ENCODE data around the gene KLC3.

The KLC3 gene

DNA sequence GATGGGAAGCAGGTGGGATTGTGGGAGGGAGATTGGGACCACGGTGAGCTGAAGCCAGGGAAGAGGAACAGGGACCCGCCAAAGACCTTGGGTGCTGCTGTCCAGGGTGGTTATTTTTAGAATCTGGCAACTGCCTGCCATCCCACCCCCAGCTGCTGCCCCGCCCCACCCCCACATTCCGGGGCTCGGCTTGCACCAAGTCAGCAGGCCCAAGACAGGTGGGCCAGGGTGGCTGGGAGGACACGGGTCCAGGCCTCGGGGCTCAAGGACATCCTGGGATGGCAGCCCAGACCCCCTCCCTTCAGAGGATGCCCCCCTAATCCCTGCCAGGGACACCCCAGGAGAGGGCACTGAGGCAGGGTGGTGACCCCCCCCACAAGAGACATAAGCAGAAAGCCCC, 18.7 kb upstream of the KLC3 start:
- H3F3A ChIP-seq (ENCODE audit: insufficient read depth, low read length), result no peaks in the 10 kb centered on the region
- no peaks in the 10 kb centered on the region for H3K79me2 ChIP-seq (ENCODE audit: insufficient read depth, low read length)
- H3K9me3 ChIP-seq (ENCODE audit: low read length), result no peaks in the 10 kb centered on the region
- no peak overlapping the region for H2AFZ ChIP-seq (ENCODE audit: low read length)
- no peak overlapping the region for H3K4me2 ChIP-seq (ENCODE audit: low read length)
- no peak overlapping the region for H3K27ac ChIP-seq (ENCODE audit: low read depth, low read length, poor library complexity, severe bottlenecking)
- H3K9ac ChIP-seq (ENCODE audit: low read length), result no peak overlapping the region
- peaks cover 9% of the 10 kb centered on the region; the same call in 1 of the 2 replicates for H3K27me3 ChIP-seq (ENCODE audit: insufficient read depth, low read length)
- TF ChIP-seq, protein P1, sequence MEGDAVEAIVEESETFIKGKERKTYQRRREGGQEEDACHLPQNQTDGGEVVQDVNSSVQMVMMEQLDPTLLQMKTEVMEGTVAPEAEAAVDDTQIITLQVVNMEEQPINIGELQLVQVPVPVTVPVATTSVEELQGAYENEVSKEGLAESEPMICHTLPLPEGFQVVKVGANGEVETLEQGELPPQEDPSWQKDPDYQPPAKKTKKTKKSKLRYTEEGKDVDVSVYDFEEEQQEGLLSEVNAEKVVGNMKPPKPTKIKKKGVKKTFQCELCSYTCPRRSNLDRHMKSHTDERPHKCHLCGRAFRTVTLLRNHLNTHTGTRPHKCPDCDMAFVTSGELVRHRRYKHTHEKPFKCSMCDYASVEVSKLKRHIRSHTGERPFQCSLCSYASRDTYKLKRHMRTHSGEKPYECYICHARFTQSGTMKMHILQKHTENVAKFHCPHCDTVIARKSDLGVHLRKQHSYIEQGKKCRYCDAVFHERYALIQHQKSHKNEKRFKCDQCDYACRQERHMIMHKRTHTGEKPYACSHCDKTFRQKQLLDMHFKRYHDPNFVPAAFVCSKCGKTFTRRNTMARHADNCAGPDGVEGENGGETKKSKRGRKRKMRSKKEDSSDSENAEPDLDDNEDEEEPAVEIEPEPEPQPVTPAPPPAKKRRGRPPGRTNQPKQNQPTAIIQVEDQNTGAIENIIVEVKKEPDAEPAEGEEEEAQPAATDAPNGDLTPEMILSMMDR (IDR thresholded peaks at IDR 0.05; ENCODE audit: low read length), result no peak
- TF ChIP-seq EZH2 (IDR thresholded peaks at IDR 0.05; ENCODE audit: borderline replicate concordance, low read length), result no peak
- no peaks in the 10 kb centered on the region for H3K9me2 ChIP-seq (ENCODE audit: low read depth, low read length)
- no peaks in the 10 kb centered on the region for H3K36me3 ChIP-seq (ENCODE audit: insufficient read depth, low read length)
- no peaks in the 10 kb centered on the region for H4K20me1 ChIP-seq (ENCODE audit: insufficient read depth, low read length)
- H3K4me1 ChIP-seq (ENCODE audit: insufficient read depth, low read length, severe bottlenecking), result peaks cover 13% of the 10 kb centered on the region
- H3K4me3 ChIP-seq (ENCODE audit: low read depth, low read length, poor library complexity, severe bottlenecking), result no peak overlapping the region

DNA sequence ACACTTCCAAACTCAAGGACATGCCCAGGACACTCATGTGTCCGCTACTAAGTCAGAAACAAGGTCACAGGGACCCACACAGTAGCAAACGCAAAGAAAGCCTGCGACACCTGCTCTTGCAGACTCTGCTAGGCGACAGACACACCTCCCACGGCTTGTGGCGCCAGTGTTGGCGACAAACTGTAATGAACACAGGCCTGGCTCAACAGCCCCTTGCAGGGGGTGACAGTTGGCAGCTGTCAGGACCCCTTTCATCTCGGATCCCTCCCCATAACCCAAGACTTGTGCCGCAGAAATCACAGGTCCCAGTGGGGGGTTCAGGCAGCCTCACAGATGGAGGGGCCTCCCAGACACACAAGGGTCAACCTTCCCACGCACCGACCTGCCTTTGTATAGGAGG, 18.2 kb upstream of the KLC3 start:
- H2AFZ ChIP-seq (ENCODE audit: low read length), result no peak overlapping the region
- H3K36me3 ChIP-seq (ENCODE audit: insufficient read depth, low read length), result no peaks in the 10 kb centered on the region
- no peak overlapping the region for H3K4me3 ChIP-seq (ENCODE audit: low read depth, low read length, poor library complexity, severe bottlenecking)
- no peak for TF ChIP-seq EZH2 (IDR thresholded peaks at IDR 0.05; ENCODE audit: borderline replicate concordance, low read length)
- TF ChIP-seq, protein P1 (IDR thresholded peaks at IDR 0.05; ENCODE audit: low read length), result no peak
- no peak overlapping the region for H3K9ac ChIP-seq (ENCODE audit: low read length)
- H3K9me2 ChIP-seq (ENCODE audit: low read depth, low read length), result no peaks in the 10 kb centered on the region
- H3K9me3 ChIP-seq (ENCODE audit: low read length), result no peaks in the 10 kb centered on the region
- no peaks in the 10 kb centered on the region for H4K20me1 ChIP-seq (ENCODE audit: insufficient read depth, low read length)
- peaks cover 14% of the 10 kb centered on the region for H3K4me1 ChIP-seq (ENCODE audit: insufficient read depth, low read length, severe bottlenecking)
- peaks cover 10% of the 10 kb centered on the region; the same call in 1 of the 2 replicates for H3K27me3 ChIP-seq (ENCODE audit: insufficient read depth, low read length)
- no peaks in the 10 kb centered on the region for H3K79me2 ChIP-seq (ENCODE audit: insufficient read depth, low read length)
- no peak overlapping the region for H3K27ac ChIP-seq (ENCODE audit: low read depth, low read length, poor library complexity, severe bottlenecking)
- no peaks in the 10 kb centered on the region for H3F3A ChIP-seq (ENCODE audit: insufficient read depth, low read length)
- H3K4me2 ChIP-seq (ENCODE audit: low read length), result no peak overlapping the region

DNA sequence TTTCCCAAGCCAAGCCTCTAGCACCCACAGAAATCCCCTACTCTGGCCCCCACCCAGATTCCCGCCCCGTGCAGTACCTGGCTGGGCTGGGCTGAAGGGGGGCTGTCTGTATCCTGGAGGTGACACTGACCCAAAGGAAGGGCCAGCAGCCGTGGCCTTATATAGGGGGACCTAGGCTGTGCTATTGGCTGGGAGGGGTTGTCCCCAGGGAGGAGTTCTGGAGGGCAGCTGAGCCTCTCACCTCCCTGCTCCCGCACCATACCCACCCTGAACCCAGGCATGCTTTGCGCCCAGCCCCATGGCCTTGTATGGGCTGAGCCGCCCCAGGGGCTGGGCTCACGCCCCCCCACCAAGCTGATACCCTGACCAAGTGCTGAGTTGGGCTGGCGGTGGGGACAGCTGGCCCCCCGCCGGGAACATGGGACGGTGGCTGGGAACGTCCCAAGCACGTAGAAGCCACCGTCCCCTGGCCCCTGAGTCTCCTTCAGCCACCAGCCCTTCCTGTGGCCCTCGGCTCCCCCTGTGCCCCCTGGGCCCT, 17.7 kb upstream of the KLC3 start, which contains the start of gene CKM:
TSS of gene CKM (minus strand) at position 132 of the 538 bp plus-strand sequence. CDS start 3,162 bp downstream, outside the sequence.
- H4K20me1 ChIP-seq (ENCODE audit: insufficient read depth, low read length), result no peaks in the 10 kb centered on the region
- H3K9me2 ChIP-seq (ENCODE audit: low read depth, low read length), result no peaks in the 10 kb centered on the region
- no peak within 1 kb of the TSS for H2AFZ ChIP-seq (ENCODE audit: low read length)
- no peaks in the 10 kb centered on the region for H3K9me3 ChIP-seq (ENCODE audit: low read length)
- H3K4me1 ChIP-seq (ENCODE audit: insufficient read depth, low read length, severe bottlenecking), result peaks cover 14% of the 10 kb centered on the region
- TF ChIP-seq EZH2 (IDR thresholded peaks at IDR 0.05; ENCODE audit: borderline replicate concordance, low read length), result no peak
- TF ChIP-seq, protein P1 (IDR thresholded peaks at IDR 0.05; ENCODE audit: low read length), result no peak
- H3K4me3 ChIP-seq (ENCODE audit: low read depth, low read length, poor library complexity, severe bottlenecking), result no peak within 1 kb of the TSS
- H3K27me3 ChIP-seq (ENCODE audit: insufficient read depth, low read length), result peaks cover 15% of the 10 kb centered on the region; the same call in 1 of the 2 replicates
- peak within 1 kb of the TSS; percentile 26; the same call in 1 of the 2 replicates for H3K4me2 ChIP-seq (ENCODE audit: low read length)
- H3K79me2 ChIP-seq (ENCODE audit: insufficient read depth, low read length), result no peaks in the 10 kb centered on the region
- no peak within 1 kb of the TSS for H3K9ac ChIP-seq (ENCODE audit: low read length)
- no peaks in the 10 kb centered on the region for H3F3A ChIP-seq (ENCODE audit: insufficient read depth, low read length)
- H3K36me3 ChIP-seq (ENCODE audit: insufficient read depth, low read length), result no peaks in the 10 kb centered on the region
- H3K27ac ChIP-seq (ENCODE audit: low read depth, low read length, poor library complexity, severe bottlenecking), result no peak within 1 kb of the TSS

All from OCI-LY1 (cell line).